MG63 (cell line): ENCODE measurements around the gene CFAP46. TPM values are rescaled to one million over a fixed set of nuclear protein-coding genes. Genes with fewer than 3 reads are reported as not detected.

Source experiments
- DNase-seq: peaks from one replicate; pipeline ENCODE4 v3.0.0-alpha.2; 2020
- H3K27me3 ChIP-seq: fragments of 250-450 bp; sonication (Bioruptor Pico); 2 replicates; pipeline ENCODE4 v1.5.1; 2020; ENCODE audit warnings: mild to moderate bottlenecking, moderate library complexity
- H3K36me3 ChIP-seq: fragments of 250-450 bp; sonication (Bioruptor Pico); 2 replicates; pipeline ENCODE4 v1.5.1; 2020; ENCODE audit warnings: mild to moderate bottlenecking, moderate library complexity
- H3K4me3 ChIP-seq: fragments of 250-450 bp; sonication (Bioruptor Pico); 2 replicates; pipeline ENCODE4 v1.5.1; 2020; ENCODE audit warnings: mild to moderate bottlenecking, moderate library complexity
- H3K9me3 ChIP-seq: fragments of 250-450 bp; sonication (Bioruptor Pico); 2 replicates; pipeline ENCODE4 v1.5.1; 2020; ENCODE audit warnings: mild to moderate bottlenecking, moderate library complexity
- total RNA-seq: library from RNA; depleted of rRNA; stranded (reverse); fragments of >200 nt; shearing (Covaris generic); gene quantifications from 2 replicates; pipeline ENCODE4 v1.2.3, GENCODE V29; 2014; ENCODE audit warnings: low replicate concordance

The CFAP46 gene
- total RNA-seq, 1 experiment from 2014 or later = 0.33 TPM

GRCh38 chr10:132916956-132917666, 25.3 kb downstream of the CFAP46 start:
- Histone ChIP-seq H3K9me3 (no peaks in the 10 kb centered on the region), H3K36me3 (no peaks in the 10 kb centered on the region), H3K27me3 (peaks cover 2% of the 10 kb centered on the region; the same call in 1 of the 2 replicates), H3K4me3 (no peak overlapping the region)
- no peak for DNase-seq

GRCh38 chr10:132916421-132916841, 25.9 kb downstream of the CFAP46 start:
- H3K36me3 ChIP-seq = no peaks in the 10 kb centered on the region

GRCh38 chr10:132915411-132915810, 27.0 kb downstream of the CFAP46 start:
- no peaks in the 10 kb centered on the region for H3K9me3 ChIP-seq
- DNase-seq = no peak
- peaks cover 2% of the 10 kb centered on the region; the same call in 1 of the 2 replicates for H3K27me3 ChIP-seq
- no peaks in the 10 kb centered on the region for H3K36me3 ChIP-seq
- no peak overlapping the region for H3K4me3 ChIP-seq

More at GRCh38 chr10:132916421-132916841, 25.9 kb downstream of the CFAP46 start:
- H3K9me3 ChIP-seq = no peaks in the 10 kb centered on the region
- no peak overlapping the region for H3K4me3 ChIP-seq
- peaks cover 2% of the 10 kb centered on the region; the same call in 1 of the 2 replicates for H3K27me3 ChIP-seq
- no peak for DNase-seq

- no peak overlapping the region for H3K4me3 ChIP-seq
- DNase-seq = no peak
Measured at GRCh38 chr10:132914732-132915131, 27.6 kb downstream of the CFAP46 start.

GRCh38 chr10:132913559-132914115, 28.7 kb downstream of the CFAP46 start:
- DNase-seq = no peak
- no peak overlapping the region for H3K4me3 ChIP-seq
- no peaks in the 10 kb centered on the region for H3K27me3 ChIP-seq
- H3K36me3 ChIP-seq = no peaks in the 10 kb centered on the region
- H3K9me3 ChIP-seq = no peaks in the 10 kb centered on the region

More at GRCh38 chr10:132914732-132915131, 27.6 kb downstream of the CFAP46 start:
- Histone ChIP-seq H3K27me3 (peaks cover 2% of the 10 kb centered on the region; the same call in 1 of the 2 replicates), H3K9me3 (no peaks in the 10 kb centered on the region), H3K36me3 (no peaks in the 10 kb centered on the region)

GRCh38 chr10:132912713-132913558, 29.4 kb downstream of the CFAP46 start:
- H3K4me3 ChIP-seq = no peak overlapping the region
- H3K9me3 ChIP-seq = no peaks in the 10 kb centered on the region
- no peaks in the 10 kb centered on the region for H3K36me3 ChIP-seq
- DNase-seq = no peak
- H3K27me3 ChIP-seq = no peaks in the 10 kb centered on the region

GRCh38 chr10:132912225-132912712, 30.1 kb downstream of the CFAP46 start:
- Histone ChIP-seq H3K9me3 (no peaks in the 10 kb centered on the region), H3K27me3 (no peaks in the 10 kb centered on the region), H3K36me3 (no peaks in the 10 kb centered on the region), H3K4me3 (no peak overlapping the region)
- no peak for DNase-seq

GRCh38 chr10:132911786-132912097, 30.6 kb downstream of the CFAP46 start:
- no peak overlapping the region for H3K4me3 ChIP-seq
- H3K27me3 ChIP-seq = no peaks in the 10 kb centered on the region
- H3K36me3 ChIP-seq = no peaks in the 10 kb centered on the region
- DNase-seq = no peak
- no peaks in the 10 kb centered on the region for H3K9me3 ChIP-seq

GRCh38 chr10:132910901-132911785, 31.2 kb downstream of the CFAP46 start:
- no peaks in the 10 kb centered on the region for H3K9me3 ChIP-seq
- no peaks in the 10 kb centered on the region for H3K27me3 ChIP-seq
- H3K4me3 ChIP-seq = no peak overlapping the region
- H3K36me3 ChIP-seq = no peaks in the 10 kb centered on the region
- no peak for DNase-seq

GRCh38 chr10:132910186-132910880, 32.0 kb downstream of the CFAP46 start:
- Histone ChIP-seq H3K36me3 (no peaks in the 10 kb centered on the region), H3K4me3 (no peak overlapping the region), H3K9me3 (no peaks in the 10 kb centered on the region), H3K27me3 (no peaks in the 10 kb centered on the region)
- DNase-seq = no peak

GRCh38 chr10:132909491-132910071, 32.8 kb downstream of the CFAP46 start:
- no peaks in the 10 kb centered on the region for H3K27me3 ChIP-seq
- H3K9me3 ChIP-seq = no peaks in the 10 kb centered on the region
- no peak for DNase-seq
- no peak overlapping the region for H3K4me3 ChIP-seq
- no peaks in the 10 kb centered on the region for H3K36me3 ChIP-seq

GRCh38 chr10:132908621-132909295, 33.6 kb downstream of the CFAP46 start:
- no peaks in the 10 kb centered on the region for H3K27me3 ChIP-seq

GRCh38 chr10:132907821-132908620, 34.3 kb downstream of the CFAP46 start:
- Histone ChIP-seq H3K27me3 (no peaks in the 10 kb centered on the region), H3K4me3 (no peak overlapping the region), H3K9me3 (no peaks in the 10 kb centered on the region), H3K36me3 (no peaks in the 10 kb centered on the region)
- DNase-seq = no peak

More at GRCh38 chr10:132908621-132909295, 33.6 kb downstream of the CFAP46 start:
- no peak for DNase-seq
- Histone ChIP-seq H3K9me3 (no peaks in the 10 kb centered on the region), H3K4me3 (no peak overlapping the region), H3K36me3 (no peaks in the 10 kb centered on the region)

- no peak for DNase-seq
- H3K4me3 ChIP-seq = no peak overlapping the region
- no peaks in the 10 kb centered on the region for H3K36me3 ChIP-seq
- no peaks in the 10 kb centered on the region for H3K9me3 ChIP-seq
- H3K27me3 ChIP-seq = no peaks in the 10 kb centered on the region
Measured at GRCh38 chr10:132906836-132907235, 35.5 kb downstream of the CFAP46 start.
